ENCODE results near the gene PELO. TPM values are rescaled to one million over a fixed set of nuclear protein-coding genes. Genes with fewer than 3 reads are reported as not detected.

Gene PELO
- total and polyA plus RNA-seq, 9 of the 15 experiments (the other 6 are each of a cell fraction or from before 2014, with no cell fraction given) = 5.8 to 14.6 (median 9.6) TPM

- no peaks in the 10 kb centered on the region for H4K20me1 ChIP-seq (replicated peaks; ENCODE audit: control insufficient read depth, insufficient read depth, low read length)
- DNase-seq (ENCODE audit: extremely low read depth in 1 of 4, low spot score in 3 of 4) = no peak
- no peak for ATAC-seq
- in situ Hi-C loops (cut with MboI) = no loop called here
- H3K4me3 ChIP-seq = no peak overlapping the region
- FAIRE-seq = no peak
- H3K4me2 ChIP-seq (ENCODE audit: insufficient read depth, low read length) = no peak overlapping the region
- no TSS peak for BruUV-seq (replicated peaks)
- H3K79me2 ChIP-seq (ENCODE audit: control insufficient read depth, insufficient read depth, low read length) = no peaks in the 10 kb centered on the region
- TF ChIP-seq, protein P1, sequence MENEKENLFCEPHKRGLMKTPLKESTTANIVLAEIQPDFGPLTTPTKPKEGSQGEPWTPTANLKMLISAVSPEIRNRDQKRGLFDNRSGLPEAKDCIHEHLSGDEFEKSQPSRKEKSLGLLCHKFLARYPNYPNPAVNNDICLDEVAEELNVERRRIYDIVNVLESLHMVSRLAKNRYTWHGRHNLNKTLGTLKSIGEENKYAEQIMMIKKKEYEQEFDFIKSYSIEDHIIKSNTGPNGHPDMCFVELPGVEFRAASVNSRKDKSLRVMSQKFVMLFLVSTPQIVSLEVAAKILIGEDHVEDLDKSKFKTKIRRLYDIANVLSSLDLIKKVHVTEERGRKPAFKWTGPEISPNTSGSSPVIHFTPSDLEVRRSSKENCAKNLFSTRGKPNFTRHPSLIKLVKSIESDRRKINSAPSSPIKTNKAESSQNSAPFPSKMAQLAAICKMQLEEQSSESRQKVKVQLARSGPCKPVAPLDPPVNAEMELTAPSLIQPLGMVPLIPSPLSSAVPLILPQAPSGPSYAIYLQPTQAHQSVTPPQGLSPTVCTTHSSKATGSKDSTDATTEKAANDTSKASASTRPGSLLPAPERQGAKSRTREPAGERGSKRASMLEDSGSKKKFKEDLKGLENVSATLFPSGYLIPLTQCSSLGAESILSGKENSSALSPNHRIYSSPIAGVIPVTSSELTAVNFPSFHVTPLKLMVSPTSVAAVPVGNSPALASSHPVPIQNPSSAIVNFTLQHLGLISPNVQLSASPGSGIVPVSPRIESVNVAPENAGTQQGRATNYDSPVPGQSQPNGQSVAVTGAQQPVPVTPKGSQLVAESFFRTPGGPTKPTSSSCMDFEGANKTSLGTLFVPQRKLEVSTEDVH (IDR thresholded peaks at IDR 0.05; ENCODE audit: low read depth, partially characterized antibody) = no peak
- TF ChIP-seq GATA2 (CRISPR knock-in tag; IDR thresholded peaks at IDR 0.05) (no peak), BRF1 (IDR thresholded peaks at IDR 0.05; ENCODE audit: borderline replicate concordance, extremely low read depth, insufficient read length) (no peak), ZFPM2 (CRISPR knock-in tag; IDR thresholded peaks at IDR 0.05) (no peak), NCOA6 (IDR thresholded peaks at IDR 0.05) (no peak)
- POLR2A ChIA-PET = interaction anchor here (1.1 kb wide), 1 partner anchor 10 kb away, joined by 4 read pairs; no protein-coding TSS in a partner anchor
- no peak overlapping the region for H2AFZ ChIP-seq (ENCODE audit: low read depth, low read length)
- intact Hi-C loops (cut with micrococcal nuclease) = no loop called here
- 0% methylated on average over 1 of the region's 1 CpG for WGBS (ENCODE audit: insufficient coverage, low coverage, missing lambda C conversion rate)
- H3K9me1 ChIP-seq (ENCODE audit: control insufficient read depth, insufficient read depth, low read length) = no peaks in the 10 kb centered on the region
- no peaks in the 10 kb centered on the region for H3K27me3 ChIP-seq (ENCODE audit: control insufficient read depth in 2 of 2, insufficient read depth in 2 of 2, low read length in 2 of 2)
- H3K36me3 ChIP-seq (ENCODE audit: control insufficient read depth, insufficient read depth, low read length) = no peaks in the 10 kb centered on the region
- H3K9me3 ChIP-seq (replicated peaks; ENCODE audit: control insufficient read depth, insufficient read depth, low read depth, low read length) = no peaks in the 10 kb centered on the region
- CTCF ChIA-PET (ENCODE audit: low intra/inter-chr PET ratio) = no interaction called here
- H3K9ac ChIP-seq (ENCODE audit: insufficient read depth in 1 of 2, low read depth in 2 of 2, low read length in 2 of 2) = no peak overlapping the region
- no peaks in the 10 kb centered on the region for H3K4me1 ChIP-seq (replicated peaks in 1 of 2; ENCODE audit: control insufficient read depth in 2 of 2, insufficient read depth in 2 of 2, low read length in 2 of 2)
- H3K27ac ChIP-seq (ENCODE audit: extremely low read depth, low read depth, low read length) = no peak overlapping the region
Observed at GRCh38 chr5:52817818-52818217, 30.1 kb downstream of the PELO start.
